WTC11 (cell line): ENCODE results near the gene ZNF335. TPM values are rescaled to one million over a fixed set of nuclear protein-coding genes. Genes with fewer than 3 reads are reported as not detected.

Source experiments
- ATAC-seq: fragments of 200-7000 bp; cut with Tn5 transposase; 2 replicates; pipeline ENCODE4 v1.10.0; 2021; ENCODE audit warnings: mild to moderate bottlenecking, moderate library complexity
- CTCF ChIA-PET: fragments of 300-600 bp; sonication (Branson Sonifier 250); formaldehyde crosslinking; loops from one replicate; lab custom pipeline; 2021; ENCODE audit warnings: antibody characterized with exemption; lab: Charles Lee
- POLR2A ChIA-PET: fragments of 350-600 bp; sonication (Branson Sonifier 250); formaldehyde crosslinking; loops from one replicate; lab custom pipeline; 2021; ENCODE audit warnings: antibody characterized with exemption; lab: Charles Lee
- DNase-seq: peaks from one replicate; pipeline ENCODE4 v3.0.0; 2021; ENCODE audit warnings: low spot score
- H3K27ac Mint-ChIP-seq: 2 replicates; pipeline ENCODE4 v1.8.0; 2021; ENCODE audit warnings: mixed read lengths
- H3K27me3 Mint-ChIP-seq: 2 replicates; pipeline ENCODE4 v1.8.0; 2021; ENCODE audit warnings: low read depth, mild to moderate bottlenecking, moderate library complexity, mixed read lengths
- H3K36me3 Mint-ChIP-seq: 2 replicates; pipeline ENCODE4 v1.8.0; 2021; ENCODE audit warnings: mixed read lengths
- H3K4me1 Mint-ChIP-seq: 2 replicates; pipeline ENCODE4 v1.8.0; 2022; ENCODE audit warnings: mixed read lengths
- H3K4me3 Mint-ChIP-seq: 2 replicates; pipeline ENCODE4 v1.8.0; 2021; ENCODE audit warnings: mild to moderate bottlenecking, moderate library complexity, mixed read lengths
- H3K9me3 Mint-ChIP-seq: 2 replicates; pipeline ENCODE4 v1.8.0; 2021; ENCODE audit warnings: mixed read lengths
- ARID4B ChIP-seq: sonication (generic); formaldehyde crosslinking; IDR thresholded peaks from 2 replicates; pipeline ENCODE4 v1.8.0; 2023; ENCODE audit warnings: missing genetic modification reagents, mild to moderate bottlenecking, borderline replicate concordance
- CBFB ChIP-seq: sonication (generic); formaldehyde crosslinking; IDR thresholded peaks from 2 replicates; pipeline ENCODE4 v1.8.1; 2022; ENCODE audit warnings: mild to moderate bottlenecking, low read depth, missing genetic modification reagents
- E2F1 ChIP-seq: sonication (generic); formaldehyde crosslinking; IDR thresholded peaks from 2 replicates; pipeline ENCODE4 v1.8.0; 2022; ENCODE audit warnings: mild to moderate bottlenecking, missing genetic modification reagents
- ESRRA ChIP-seq: sonication (generic); formaldehyde crosslinking; IDR thresholded peaks from 2 replicates; pipeline ENCODE4 v1.8.1; 2022; ENCODE audit warnings: mild to moderate bottlenecking, missing genetic modification reagents, borderline replicate concordance
- FOXP4 ChIP-seq: sonication (generic); formaldehyde crosslinking; IDR thresholded peaks from 2 replicates; pipeline ENCODE4 v1.8.0; 2022; ENCODE audit warnings: mild to moderate bottlenecking, missing genetic modification reagents
- HMGA2 ChIP-seq: fragments of 250-450 bp; sonication (Bioruptor Pico); IDR thresholded peaks from 2 replicates; pipeline ENCODE4 v1.4.0; 2021; ENCODE audit warnings: mild to moderate bottlenecking, moderate library complexity
- MAX ChIP-seq: sonication (generic); formaldehyde crosslinking; IDR thresholded peaks from 2 replicates; pipeline ENCODE4 v1.8.0; 2022; ENCODE audit warnings: mild to moderate bottlenecking, missing genetic modification reagents
- MLX ChIP-seq: sonication (generic); formaldehyde crosslinking; IDR thresholded peaks from 2 replicates; pipeline ENCODE4 v1.8.1; 2023; ENCODE audit warnings: mild to moderate bottlenecking, missing genetic modification reagents, moderate library complexity
- NFATC4 ChIP-seq: fragments of 250-450 bp; sonication (Bioruptor Pico); IDR thresholded peaks from 2 replicates; pipeline ENCODE4 v1.9.0; 2021; ENCODE audit warnings: mild to moderate bottlenecking
- ZBTB21 ChIP-seq: sonication (generic); formaldehyde crosslinking; IDR thresholded peaks from 2 replicates; pipeline ENCODE4 v1.8.1; 2023; ENCODE audit warnings: mild to moderate bottlenecking, missing genetic modification reagents, borderline replicate concordance
- ZMAT4 ChIP-seq: fragments of 250-450 bp; sonication (Bioruptor Pico); IDR thresholded peaks from 2 replicates; pipeline ENCODE4 v1.9.0; 2021; ENCODE audit warnings: mild to moderate bottlenecking
- ZNF121 ChIP-seq: sonication (generic); formaldehyde crosslinking; IDR thresholded peaks from 2 replicates; pipeline ENCODE4 v1.8.0; 2023; ENCODE audit warnings: missing genetic modification reagents
- ZSCAN18 ChIP-seq: fragments of 250-450 bp; sonication (Bioruptor Pico); IDR thresholded peaks from 2 replicates; pipeline ENCODE4 v2.1.2; 2022; ENCODE audit warnings: mild to moderate bottlenecking, moderate library complexity
- total RNA-seq: library from RNA; stranded (reverse); gene quantifications from 3 replicates; pipeline ENCODE4 v1.2.3, GENCODE V29; 2021

The ZNF335 gene
- total RNA-seq, 1 experiment from 2014 or later: 20.0 TPM

- TF ChIP-seq MLX (CRISPR knock-in tag): no peak
- TF ChIP-seq CBFB (CRISPR knock-in tag): no peak
Observed at GRCh38 chr20:45952861-45953260, 19.1 kb downstream of the ZNF335 start (continued).

GRCh38 chr20:45951925-45952834 is 19.8 kb downstream of the ZNF335 start:
- Mint-ChIP-seq H3K4me1 (peaks cover 5% of the 10 kb centered on the region), H3K27ac (peak overlapping the region; percentile 76; the same call in 1 of the 2 replicates), H3K9me3 (no peaks in the 10 kb centered on the region), H3K4me3 (no peak overlapping the region), H3K36me3 (peaks cover 21% of the 10 kb centered on the region), H3K27me3 (no peaks in the 10 kb centered on the region)
- CTCF ChIA-PET: interaction anchor here (0.8 to 1.7 kb wide), 4 partner anchors 18 to 52 kb away, joined by 3 to 5 read pairs (median 3); no protein-coding TSS in a partner anchor
- no peak for TF ChIP-seq FOXP4 (CRISPR knock-in tag)
- ATAC-seq (no peak), DNase-seq (no peak)
- POLR2A ChIA-PET: interaction anchor here (1.2 to 1.5 kb wide), 2 partner anchors 14 to 18 kb away, joined by 3 read pairs; no protein-coding TSS in a partner anchor

- ChIA-PET POLR2A (interaction anchor here (1.3 kb wide), 1 partner anchor 51 kb away, joined by 3 read pairs; no protein-coding TSS in a partner anchor), CTCF (interaction anchor here (1.7 kb wide), 1 partner anchor 20 kb away, joined by 5 read pairs; no protein-coding TSS in a partner anchor)
- Mint-ChIP-seq H3K4me3 (no peak overlapping the region), H3K27me3 (no peaks in the 10 kb centered on the region), H3K4me1 (peaks cover 5% of the 10 kb centered on the region), H3K9me3 (no peaks in the 10 kb centered on the region), H3K36me3 (peaks cover 29% of the 10 kb centered on the region), H3K27ac (no peak overlapping the region)
- ATAC-seq (no peak), DNase-seq (no peak)
- TF ChIP-seq ARID4B: no peak
- no peak for TF ChIP-seq ZSCAN18
- TF ChIP-seq ZMAT4 (CRISPR knock-in tag): no peak
- TF ChIP-seq NFATC4: no peak
- no peak for TF ChIP-seq ZBTB21 (CRISPR knock-in tag)
- TF ChIP-seq HMGA2 (CRISPR knock-in tag): no peak
- TF ChIP-seq ZNF121 (CRISPR knock-in tag): no peak
- no peak for TF ChIP-seq E2F1
- TF ChIP-seq MAX (CRISPR knock-in tag): no peak
- no peak for TF ChIP-seq ESRRA (CRISPR knock-in tag)
Observed at GRCh38 chr20:45950330-45950646, 21.7 kb downstream of the ZNF335 start.
